GM18858 (cell line): Measurements from ENCODE around the gene RGS7.
"Not testable (repeated sequence)": the region's sequence is repeated elsewhere in the genome, so short reads cannot be mapped to it uniquely, and the experiment has no call there.

Experiments
- ATAC-seq: cut with Tn5 transposase; IDR thresholded peaks from one replicate; pipeline ENCODE4 v1.9.1; 2021; ENCODE audit not compliant: unreplicated experiment

Gene RGS7

DNA sequence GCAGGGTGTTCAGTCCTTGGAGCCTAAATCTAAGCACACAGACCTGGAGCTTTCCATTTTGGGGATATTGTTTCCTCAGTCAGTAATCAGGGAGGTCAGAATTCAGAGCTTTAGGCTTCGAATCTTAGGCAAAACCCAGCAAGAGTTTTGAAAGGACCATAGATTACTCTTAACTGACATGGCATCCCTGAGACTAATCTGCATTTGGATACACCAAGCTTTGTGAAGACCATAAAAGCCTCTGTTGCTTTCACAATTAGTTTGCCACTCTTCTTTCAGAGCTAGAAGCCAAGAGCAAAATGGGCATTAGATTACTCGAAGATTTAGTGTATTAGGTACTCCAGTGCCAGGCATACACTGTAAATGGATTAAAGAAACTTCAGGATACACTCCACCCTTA lies 613.3 kb downstream of the RGS7 start:
- ATAC-seq: no peak

- no peak for ATAC-seq
These were observed 617.3 kb downstream of the RGS7 start for GRCh38 chr1:240739754-240740153.

DNA sequence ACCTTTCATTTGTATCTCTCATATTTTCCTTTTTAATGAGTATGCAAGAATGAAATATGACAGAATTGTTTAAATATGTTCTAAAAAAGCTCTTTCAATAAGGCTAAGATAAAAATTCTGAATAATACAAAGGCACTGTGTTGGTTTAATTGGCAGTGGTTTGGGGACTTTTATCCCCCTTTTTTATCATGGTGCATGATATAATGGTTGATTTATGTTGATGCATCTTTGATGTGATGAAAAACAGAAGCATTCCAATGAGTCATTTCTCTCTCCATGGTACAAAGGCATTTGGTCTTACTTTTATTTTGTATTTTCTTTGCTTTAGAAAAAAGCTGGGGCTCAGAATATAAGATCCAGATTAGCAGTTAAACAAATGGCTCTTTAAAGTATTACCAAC lies 617.9 kb downstream of the RGS7 start:
- ATAC-seq: no peak

DNA sequence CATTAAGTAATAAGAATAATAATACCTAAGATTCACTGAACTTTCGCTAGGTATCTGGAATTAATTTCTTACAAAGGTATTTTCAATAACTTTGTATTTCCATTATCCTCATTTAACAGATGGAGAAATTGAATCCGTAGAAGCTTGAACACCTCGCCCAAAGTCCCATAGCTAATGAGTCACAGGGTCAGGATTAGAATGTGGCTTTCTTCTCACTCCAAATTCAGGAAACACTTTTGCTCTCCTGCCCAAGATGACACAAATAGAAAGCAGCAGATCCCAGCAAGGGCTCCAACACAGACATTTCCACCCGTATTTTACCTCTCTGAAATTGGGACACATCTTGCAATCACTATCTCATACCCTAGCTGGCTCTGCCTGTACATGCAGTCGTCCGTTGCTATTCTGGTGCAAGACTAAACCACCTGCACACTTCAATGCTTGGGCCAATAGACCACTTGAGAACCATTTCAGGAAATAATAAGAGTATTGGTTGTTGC lies 619.2 kb downstream of the RGS7 start:
- ATAC-seq: no peak

- ATAC-seq: no peak
These were observed 619.7 kb downstream of the RGS7 start for GRCh38 chr1:240737298-240737697.

DNA sequence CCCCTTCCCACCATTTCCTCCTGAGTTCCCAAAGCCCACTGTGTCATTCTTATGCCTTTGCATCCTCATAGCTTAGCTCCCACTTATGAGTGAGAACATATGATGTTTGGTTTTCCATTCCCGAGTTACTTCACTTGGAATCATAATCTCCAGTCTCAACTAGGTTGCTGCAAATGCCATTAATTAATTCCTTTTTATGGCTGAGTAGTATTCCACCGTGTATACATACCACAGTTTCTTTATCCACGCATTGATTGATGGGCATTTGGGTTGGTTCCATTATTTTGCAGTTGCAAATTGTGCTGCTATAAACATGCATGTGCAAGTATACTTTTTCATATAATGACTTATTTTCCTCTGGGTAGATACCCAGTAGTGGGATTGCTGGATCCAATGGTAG lies 622.3 kb downstream of the RGS7 start:
- ATAC-seq: not testable (repeated sequence)

DNA sequence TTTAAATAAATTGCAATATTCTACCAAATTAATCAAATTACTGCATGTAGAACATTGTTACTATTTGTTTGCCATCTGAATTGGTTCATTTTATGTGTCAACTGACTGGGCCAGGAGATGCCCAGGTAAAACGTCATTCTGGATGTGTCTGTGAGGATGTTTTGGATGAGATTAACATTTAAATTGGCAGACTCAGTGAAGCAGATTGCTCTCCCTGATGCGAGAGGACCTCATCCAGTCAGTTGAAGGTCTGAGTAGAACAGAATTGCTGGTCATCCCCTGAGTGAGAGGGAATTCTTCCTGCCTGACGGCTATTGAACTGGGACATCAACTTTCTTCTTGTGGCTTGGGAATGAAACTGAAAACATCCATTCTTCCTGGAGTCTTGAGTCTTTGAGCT lies 623.0 kb downstream of the RGS7 start:
- ATAC-seq: no peak

GRCh38 chr1:240732390-240732789 lies 624.6 kb downstream of the RGS7 start:
- peak; percentile 95 for ATAC-seq
